GM21360 (cell line): Measurements from ENCODE around the gene GNG2.

Experiments
- ATAC-seq: cut with Tn5 transposase; IDR thresholded peaks from one replicate; pipeline ENCODE4 v1.9.1; 2021; ENCODE audit warnings: mild to moderate bottlenecking, moderate library complexity; ENCODE audit not compliant: unreplicated experiment

The GNG2 gene

GRCh38 chr14:52015411-52016030 is 155.1 kb downstream of the GNG2 start:
- no peak for ATAC-seq

DNA sequence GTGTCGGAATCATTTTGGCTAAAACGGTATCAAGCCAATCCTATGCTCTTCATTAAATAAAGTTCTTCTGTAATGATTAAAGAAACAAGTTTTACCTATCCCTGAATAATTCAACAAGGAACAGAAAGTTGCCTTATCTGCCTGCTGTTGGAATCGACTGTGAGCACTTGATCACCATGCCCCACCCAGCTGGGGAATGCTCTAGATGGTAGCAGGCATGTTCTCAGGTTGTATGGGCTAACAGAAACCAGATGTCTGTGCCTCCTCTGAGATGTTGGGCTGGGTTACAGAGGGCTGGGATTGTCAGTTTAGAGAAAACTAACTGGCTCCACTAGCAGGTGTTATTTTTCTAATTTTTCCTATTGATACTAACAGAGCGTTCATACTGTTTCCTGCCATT is 157.8 kb downstream of the GNG2 start:
- ATAC-seq = no peak

- no peak for ATAC-seq
Measured at GRCh38 chr14:52018970-52019369, 158.6 kb downstream of the GNG2 start.
